NCI-H2081 (cell line): Measurements from ENCODE around the gene RFC2.
"Not testable (repeated sequence)": the region's sequence is repeated elsewhere in the genome, so short reads cannot be mapped to it uniquely, and the experiment has no call there.

Source experiments
- DNase-seq, 2 experiments: peaks; one replicate each; lab custom pipeline; 2025; lab: John Stamatoyannopoulos, UW

The RFC2 gene

DNA sequence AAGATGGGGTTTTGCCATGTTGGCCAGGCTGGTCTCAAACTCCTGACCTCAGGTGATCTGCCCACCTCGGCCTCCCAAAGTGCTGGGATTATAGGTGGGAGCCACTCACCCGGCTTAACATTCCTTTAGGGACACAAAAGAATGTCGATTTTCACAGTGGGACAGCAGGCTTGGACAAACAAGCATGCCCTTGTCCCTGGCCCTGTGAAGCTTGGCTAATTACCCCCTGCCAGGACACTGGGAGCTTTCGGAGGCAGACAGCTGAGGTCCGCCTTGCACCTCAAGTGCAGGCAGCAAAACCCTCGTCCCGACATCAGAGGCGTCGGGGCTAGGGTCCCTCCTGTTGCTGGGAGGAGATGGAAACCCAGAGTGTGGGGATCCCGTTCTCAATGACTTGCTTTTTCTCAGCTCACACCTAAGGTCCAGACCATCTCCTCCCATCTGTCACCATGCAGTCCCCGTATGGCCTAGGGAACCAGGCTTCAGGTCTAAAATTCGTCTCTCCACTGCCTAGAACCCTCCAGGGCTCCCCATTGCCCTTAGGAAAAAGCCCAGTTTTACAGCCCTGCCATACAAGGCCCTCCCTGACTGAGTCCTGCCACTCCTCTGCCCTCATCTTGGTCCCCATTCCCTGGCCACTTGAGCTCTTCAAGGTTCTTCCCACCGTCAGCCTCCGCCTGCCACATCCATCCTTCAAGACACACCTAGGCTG is 28.7 kb upstream of the RFC2 start:
- DNase-seq: no peak

- no peak for DNase-seq
Measured at GRCh38 chr7:74280985-74281384, 26.8 kb upstream of the RFC2 start.

DNA sequence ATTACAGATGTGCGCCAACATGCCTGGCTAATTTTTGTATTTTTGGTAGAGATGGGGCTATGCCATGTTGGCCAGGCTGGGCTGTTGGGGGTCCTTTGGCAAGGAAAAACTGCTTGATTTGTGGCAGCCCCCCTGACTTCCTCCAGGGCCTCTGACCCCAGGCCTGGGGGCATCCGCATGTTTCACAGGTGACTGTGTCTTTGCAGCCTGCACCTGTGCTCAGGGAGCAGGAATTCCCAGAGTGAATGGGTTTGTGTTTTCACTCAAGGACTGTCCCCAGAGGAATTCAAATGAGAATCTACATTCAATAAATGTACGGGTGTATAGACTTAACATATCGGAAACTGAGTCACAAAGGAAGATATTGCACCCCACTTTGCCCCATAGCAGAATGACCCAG is 23.4 kb upstream of the RFC2 start:
- DNase-seq: no peak

GRCh38 chr7:74275401-74275881 is 21.2 kb upstream of the RFC2 start:
- no peak for DNase-seq

- no peak for DNase-seq
Measured at GRCh38 chr7:74272305-74273038, 18.3 kb upstream of the RFC2 start.

DNA sequence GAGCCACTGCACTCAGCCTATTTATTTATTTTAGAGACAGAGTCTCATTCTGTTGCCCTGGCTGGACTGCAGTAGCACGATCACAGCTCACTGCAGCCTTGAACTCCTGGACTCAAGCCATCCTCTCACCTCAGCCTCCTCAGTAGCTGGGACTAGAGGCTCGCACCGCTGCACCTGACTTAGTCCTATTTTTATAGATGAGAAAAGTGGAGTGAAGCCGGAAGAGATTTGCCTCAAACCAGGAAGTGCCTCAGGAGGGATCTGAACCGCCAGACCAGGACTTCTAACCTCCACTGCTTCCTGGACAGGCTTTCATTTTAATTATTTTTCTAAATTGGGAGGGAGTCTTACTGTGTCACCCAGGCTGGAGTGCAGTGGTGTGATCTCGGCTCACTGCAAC is 17.5 kb upstream of the RFC2 start:
- no peak for DNase-seq

GRCh38 chr7:74269757-74270277 is 15.6 kb upstream of the RFC2 start:
- peak; percentile 90 to 95 for DNase-seq

DNA sequence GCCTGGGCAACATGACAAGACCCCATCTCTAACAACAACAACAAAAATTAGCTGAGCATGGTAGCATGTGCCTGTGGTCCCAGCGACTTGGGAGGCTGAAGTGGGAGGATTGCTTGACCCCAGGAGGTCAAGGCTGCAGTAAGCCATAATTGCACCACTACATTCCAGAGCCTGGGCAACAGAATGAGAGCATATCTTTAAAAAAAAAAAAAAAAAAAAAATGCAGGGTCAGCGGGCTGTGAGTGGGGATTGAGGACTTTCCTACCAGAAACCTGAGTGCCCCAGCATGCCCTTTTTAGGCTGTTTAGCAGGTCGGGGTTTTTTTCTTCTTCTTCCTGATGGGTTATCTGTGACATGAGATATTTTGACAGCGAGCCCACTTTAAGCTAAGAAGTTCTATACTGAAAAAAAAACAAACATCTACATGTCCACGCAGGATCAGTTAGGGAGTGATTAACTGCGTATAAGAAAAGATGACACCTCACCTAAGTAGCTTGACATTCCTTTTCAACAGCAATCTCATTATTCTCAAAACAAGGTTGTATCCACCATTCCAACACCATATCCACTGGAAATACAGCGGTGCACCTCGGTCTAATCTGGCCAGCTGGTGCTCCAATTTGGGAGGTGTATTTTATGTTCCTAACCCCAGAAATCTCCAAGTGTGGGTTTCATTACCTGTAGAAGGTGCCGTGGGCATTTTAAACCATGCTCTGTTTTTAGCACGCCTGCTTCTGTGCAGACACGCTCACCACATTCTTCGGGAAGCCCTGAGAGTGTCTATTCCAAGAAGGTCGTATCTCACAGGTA is 13.8 kb upstream of the RFC2 start:
- DNase-seq: no peak

GRCh38 chr7:74266191-74266963 is 12.2 kb upstream of the RFC2 start:
- DNase-seq: no peak

DNA sequence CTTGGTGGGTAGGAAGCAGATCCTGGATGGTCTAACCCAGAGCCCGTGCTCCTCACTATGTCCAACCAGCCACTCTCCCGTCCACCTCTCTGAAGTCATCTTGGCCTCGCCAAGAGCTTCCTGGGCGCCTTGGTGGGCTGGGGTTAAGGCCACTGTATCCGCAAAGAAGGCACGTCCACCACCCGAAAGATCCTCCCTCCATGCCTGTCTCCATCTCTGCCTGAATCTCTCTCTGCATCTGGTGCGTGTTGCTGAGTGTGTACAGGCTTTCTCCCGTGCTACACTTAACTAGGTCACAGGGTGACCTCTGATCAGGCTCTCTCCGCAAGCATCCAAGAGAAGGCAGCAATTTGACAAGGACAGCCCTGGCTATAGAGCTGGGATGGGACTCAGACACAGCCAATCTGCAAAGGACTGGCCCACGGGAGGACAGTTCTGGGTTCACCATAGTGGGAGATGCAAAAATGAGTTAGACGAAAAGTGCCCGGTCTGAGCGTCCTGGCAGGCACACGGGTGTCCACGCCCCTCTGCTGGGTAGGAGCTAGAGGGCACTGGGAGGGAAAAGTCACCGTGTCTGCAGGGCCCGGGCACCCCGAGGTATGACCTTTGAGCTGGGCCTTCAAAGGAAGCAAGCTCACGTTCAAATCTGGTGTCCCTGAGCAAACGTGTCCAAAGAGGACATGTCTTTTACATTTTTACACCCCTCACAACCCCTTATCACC is 9.4 kb upstream of the RFC2 start:
- DNase-seq: no peak

GRCh38 chr7:74262639-74263398 is 8.6 kb upstream of the RFC2 start:
- peak in 1 of 2 experiments; percentile 57 for DNase-seq

DNA sequence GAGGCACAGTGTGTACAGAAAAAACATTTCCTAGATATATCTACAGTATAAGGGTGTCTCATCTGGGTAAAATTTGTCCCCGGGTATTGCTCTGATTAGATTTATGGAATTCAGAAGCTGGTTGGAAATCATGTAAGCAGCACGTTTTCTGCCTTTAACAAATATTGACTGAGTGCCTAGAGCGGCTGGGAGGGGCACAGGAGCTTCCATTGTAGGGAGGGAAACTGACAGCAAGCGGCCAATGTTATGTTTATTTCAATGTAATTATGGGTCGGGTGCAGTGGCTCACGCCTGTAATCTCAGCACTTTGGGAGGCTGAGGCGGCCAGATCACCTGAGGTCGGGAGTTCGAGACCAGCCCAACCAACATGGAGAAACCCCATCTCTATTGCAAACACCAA is 4.4 kb upstream of the RFC2 start:
- DNase-seq: peak in 1 of 2 experiments; percentile 25

DNA sequence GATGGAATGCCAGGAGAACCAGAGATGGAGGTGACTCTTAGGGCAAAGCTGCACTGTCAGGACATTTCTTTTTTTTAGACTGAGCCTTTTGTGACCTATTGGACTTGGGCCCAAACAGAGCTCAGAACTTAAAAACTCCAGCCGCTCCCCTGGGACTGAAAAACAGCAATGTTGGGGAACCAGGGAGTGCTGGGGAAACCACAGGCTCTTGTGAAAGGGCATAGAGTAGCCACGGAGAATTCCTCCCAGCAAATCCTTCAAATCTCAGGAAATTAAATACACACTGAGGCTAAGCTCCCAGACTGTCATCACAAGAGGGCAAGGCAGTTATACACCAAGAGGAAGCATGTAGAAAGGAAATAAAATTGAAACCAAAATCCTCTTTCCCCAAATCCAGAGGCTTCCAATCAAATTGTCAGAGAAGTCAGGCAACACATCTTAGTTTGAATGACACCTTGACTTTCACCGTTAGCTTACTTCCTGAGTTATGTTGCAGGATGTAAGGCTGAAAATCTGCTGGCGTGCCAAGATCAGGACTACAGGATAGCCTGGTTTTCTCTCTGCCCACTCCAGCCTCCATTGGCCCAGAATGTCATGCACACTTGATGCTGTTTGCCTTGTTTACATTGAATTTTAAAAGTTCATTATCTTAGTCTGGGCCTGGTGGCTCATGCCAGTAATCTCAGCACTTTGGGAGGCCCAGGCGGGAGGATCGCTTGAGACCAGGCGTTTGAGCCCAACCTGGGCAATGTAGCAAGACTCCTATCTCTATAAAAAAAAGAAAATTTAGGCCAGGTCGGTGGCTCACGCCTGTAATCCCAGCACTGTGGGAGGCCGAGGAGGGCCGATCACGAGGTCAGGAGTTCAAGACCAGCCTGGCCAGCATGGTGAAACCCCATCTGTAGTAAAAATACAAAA is 2.6 kb upstream of the RFC2 start:
- no peak for DNase-seq

DNA sequence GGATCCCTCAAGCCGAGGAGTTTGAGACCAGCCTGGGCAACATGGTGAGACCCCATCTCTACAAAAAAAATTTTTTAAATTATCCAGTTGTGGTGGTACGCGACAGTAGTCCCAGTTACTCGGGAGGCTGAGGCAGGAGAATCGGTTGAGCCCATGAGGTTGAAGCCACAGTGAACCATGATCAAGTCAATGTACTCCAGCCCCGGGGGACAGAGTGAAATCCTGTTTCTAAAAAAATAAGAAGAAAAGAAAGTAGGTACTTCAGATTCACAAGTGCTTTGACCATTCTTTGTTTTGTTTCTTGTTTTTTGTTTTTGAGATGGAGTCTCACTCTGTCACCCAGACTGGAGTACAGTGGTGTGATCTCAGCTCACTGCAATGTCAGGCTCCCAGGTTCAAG is 1.3 kb upstream of the RFC2 start:
- DNase-seq: not testable (repeated sequence)

DNA sequence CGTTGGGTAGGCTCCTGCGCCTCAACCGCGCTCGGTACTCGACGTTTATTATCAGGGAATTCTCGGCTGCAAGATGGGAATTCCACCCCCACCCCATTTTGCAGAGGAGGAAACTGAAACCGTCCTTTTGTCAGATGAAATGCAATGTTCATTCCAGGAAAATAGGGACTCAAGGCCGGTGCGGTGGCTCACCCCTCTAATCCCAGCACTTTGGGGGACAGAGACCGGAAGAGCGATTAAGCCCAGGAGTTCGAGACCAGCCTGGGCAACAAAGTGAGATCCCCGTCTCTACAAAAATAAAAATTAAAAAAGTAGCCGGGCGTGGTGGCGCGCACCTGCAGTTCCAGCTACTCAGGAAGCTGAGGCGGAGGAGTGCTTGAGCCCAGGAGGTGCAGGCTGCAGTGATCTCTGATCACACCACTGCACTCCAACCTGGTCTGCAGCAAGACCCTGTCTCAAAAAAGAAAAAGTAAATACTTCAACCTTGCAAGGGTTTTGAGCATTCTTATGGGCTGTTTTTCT is 720 bp upstream of the RFC2 start:
- DNase-seq: no peak

GRCh38 chr7:74253835-74254128 is 417 bp downstream of the RFC2 start:
- DNase-seq: peak in 1 of 2 experiments; percentile 41

- no peak for DNase-seq
Measured at GRCh38 chr7:74253331-74253730, 868 bp downstream of the RFC2 start.

DNA sequence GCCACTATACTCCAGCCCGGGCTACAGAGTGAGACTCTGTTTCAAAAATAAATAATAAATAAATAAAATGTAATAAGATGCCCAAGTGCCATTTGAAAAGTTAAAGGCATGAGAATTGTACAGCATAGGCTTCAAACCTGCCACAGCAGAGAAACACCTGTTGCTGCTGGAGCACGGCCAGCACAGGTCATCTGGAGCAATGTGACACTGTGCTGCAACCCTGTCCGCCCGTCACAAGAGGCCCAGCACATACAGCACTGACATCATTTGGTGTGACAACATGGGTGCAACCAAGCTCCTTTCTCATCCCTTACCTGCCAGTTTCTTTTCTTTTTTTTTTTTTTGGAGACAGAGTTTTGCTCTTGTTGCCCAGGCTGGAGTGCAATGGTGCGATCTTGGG is 1.3 kb downstream of the RFC2 start:
- peak in 1 of 2 experiments; percentile 60 for DNase-seq

DNA sequence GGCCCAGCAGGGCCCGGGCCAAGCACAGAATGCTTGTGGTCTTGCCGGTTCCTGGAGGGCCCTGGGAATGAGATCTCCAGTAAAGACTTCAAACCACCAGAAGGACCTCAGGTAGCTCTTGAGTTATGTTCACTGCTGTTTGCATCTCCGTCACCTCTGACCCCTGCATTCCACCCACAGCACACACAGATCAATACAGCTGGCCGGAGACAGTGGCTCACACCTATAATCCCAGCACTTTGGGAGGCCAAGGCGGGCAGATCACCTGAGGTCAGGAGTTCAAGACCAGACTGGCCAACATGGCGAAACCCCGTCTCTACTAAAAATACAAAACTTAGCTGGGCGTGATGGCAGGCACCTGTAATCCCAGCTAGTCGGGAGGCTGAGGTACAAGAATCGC is 5.1 kb downstream of the RFC2 start:
- DNase-seq: not testable (repeated sequence)
